HG03558 (cell line): ENCODE data around the gene NRXN2.

ENCODE experiments used
- ATAC-seq: cut with Tn5 transposase; IDR thresholded peaks from one replicate; pipeline ENCODE4 v1.9.1; 2021; ENCODE audit warnings: moderate number of reproducible peaks; ENCODE audit not compliant: unreplicated experiment; ENCODE audit errors: extremely low read depth

NRXN2 gene

DNA sequence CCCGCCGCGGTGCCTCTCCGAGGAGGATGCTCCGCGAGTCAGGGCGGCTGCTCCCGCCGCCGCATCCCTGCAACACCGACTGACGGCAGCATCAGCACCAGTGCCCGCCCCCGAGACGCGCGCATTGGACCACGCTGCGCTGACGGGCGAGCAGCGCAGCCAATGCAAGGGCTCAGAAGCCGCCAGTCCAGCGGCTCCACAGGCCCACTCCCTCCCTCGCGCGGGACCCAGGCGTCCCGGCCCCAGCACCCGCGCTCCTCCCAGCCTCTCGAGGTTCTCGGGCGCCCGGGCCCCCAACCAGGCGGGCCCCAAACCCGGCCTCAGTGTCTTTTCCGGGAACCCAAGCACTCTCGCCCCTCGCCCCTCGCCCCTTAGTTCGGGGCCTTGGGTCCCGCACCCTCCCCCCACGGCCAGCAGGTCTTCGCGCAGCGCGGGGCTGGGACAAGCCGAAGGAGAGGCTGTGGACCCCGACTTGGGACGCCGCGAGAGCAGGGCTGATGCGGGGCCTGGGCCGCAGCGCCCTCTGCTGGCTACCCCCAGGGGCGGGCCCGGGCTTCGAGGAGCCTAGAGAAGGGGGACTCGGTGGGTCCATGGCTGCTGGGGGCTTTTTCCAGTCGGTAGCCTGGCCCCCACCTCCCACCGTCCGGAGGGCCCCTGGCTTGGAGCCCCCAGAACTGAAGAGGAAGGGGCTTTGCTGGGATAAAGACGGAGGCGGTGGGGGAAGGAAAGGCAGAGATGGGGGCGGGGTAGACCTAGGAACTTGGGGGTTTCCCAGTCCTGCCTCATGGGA is at the start of gene NRXN2:
NRXN2 (minus strand) TSS at position 81 of the 790 bp plus-strand sequence. CDS start 9,498 bp downstream, outside the sequence.
- ATAC-seq, result no peak

DNA sequence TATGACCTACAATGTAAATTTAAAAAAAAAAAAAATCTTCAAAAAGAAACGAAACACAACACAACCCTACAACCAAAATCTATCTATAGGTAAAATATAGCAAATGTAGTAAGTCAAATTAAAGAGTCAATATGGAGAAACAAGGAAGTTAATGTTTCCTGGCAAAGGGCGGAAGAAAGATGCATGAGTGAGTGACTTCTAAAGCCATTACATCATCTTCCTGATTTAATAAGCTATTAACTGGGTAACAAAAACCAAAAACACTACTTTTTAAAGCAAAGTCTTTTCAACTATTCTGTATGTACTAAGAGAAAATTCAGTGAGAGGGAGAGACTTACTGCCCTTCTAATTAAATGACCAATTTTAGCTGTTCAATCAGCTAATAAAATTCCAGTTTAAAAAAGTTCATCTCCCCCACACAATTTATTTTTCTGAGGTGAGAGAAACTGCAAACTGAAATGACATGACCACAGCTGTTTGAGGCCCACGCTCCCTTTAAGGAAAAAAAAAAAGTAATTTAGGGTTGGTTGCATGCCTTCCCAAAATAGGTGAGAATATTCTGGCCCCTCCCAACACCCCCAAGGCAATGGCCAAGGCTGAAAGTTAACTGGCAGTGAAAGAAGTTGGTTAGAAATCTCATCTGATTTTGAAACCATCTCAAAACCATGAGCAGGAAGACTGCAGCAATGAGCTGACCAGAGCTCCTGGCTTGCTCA is 49.5 kb upstream of the NRXN2 start:
- ATAC-seq, result no peak

DNA sequence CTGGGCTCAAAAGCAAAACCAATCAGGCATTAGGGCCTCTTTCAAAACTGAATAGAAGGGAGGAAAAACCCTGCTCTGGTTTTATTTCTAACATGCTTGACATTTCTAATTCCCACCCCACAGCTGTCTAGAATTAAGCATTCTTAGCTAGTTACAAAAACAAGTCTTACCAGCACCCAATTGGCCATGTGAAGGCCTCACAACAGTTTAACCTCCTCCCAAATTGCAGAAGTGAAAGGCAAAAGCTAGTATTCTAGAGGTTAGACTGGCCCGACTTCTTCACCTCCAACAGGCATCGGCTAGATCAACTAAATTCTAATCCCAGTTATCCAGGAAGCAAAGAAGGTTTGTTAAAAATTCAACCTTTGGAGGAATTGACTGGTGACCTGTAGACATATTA is 48.9 kb upstream of the NRXN2 start:
- no peak for ATAC-seq

DNA sequence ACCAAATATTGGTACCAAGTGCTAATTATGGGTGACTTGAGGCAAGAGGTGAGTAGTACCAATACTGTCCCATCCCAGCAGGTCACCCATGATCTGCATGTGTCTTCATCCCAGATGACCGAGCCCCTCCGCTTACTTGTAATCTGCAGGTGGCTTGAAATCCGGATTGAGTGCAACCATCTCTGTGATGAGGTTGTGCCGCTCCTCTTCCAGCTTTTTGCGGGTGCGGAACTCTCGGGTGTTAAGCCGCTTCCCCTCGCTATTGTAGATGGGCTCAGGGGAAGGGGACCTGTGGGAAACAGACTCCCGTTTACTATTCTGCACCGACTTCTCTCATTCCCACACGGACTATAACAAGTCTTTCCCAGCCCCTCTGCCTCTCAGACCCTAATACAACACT is 47.1 kb upstream of the NRXN2 start:
- no peak for ATAC-seq

- no peak for ATAC-seq
Observed at GRCh38 chr11:64769283-64769682, 46.3 kb upstream of the NRXN2 start.

DNA sequence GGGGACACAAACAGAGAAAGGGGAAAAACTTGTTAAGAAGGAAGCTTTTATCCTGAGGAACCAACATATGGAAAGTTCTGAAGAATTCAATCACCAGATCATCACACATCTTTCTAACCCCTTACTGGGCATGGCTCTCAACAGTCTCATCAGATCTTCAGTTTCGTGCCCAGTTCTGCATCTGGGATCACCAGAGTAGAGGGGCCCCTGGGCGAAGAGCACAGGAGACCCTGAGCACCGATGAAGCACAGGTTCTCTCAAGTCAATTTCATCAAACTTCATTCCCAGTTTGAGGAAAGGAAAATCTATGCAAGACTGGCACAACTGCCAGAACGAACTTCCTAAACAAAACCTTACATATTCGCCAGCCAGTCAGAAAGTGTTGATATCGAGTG is 45.3 kb upstream of the NRXN2 start:
- ATAC-seq, result no peak

GRCh38 chr11:64767344-64768299 is 44.6 kb upstream of the NRXN2 start:
- no peak for ATAC-seq

DNA sequence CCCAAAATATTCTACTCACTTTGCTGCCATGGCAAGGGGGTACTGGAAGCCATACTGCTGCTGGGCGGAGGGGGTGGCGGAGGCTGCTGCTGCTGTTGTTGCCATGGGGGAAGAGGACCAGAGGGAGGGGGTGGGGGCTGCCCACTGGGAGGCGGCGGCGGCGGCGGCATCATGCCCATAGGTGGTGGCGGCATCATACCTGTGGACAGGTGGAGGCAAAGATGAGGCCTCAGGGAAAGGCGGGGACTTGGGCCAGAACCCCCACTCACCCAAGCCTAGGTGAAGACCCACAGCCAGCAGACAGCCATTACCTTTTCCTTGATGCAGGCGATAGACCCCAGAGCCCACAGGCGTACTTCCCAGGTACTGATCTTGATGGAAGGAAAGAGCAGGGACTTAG is 43.9 kb upstream of the NRXN2 start:
- no peak for ATAC-seq

DNA sequence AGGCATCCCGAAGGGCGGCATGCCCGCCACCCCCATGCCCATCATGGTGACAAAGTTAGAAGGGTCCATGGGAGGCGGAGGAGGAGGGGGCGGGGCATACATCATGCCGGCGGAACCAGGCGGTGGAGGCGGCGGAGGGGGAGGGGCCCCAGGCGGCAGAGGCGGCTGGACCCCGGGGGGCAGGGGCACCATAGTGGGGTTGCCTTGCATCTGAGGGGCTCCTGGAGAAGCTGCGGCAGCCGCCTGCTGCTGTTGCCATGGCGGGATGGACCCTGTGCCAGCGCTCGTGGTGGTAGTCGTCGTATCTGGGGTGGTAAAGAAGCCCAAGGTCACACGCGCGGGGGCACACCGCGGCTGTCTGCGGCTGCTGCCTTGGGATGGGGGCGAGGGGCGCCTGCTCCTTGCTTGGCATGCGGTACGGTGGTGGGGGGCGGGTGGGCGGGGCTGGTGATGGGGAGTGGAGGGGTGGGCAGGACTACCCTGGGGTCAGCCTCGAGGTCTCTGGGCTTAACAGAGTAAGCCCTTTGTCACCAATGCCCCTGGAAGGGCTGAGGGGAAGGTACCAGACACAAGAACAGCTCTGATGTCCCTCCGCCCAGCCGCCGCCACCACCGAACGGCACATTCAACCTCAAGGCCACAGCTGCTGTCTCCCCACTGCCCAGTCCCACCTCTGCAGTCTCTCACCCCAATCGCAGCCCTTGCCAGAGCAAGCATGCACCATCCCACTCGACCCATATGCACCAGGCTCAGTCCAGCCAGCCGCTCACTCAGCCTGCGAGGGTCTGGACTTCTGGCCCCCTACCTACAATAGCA is 43.1 kb upstream of the NRXN2 start:
- no peak for ATAC-seq

DNA sequence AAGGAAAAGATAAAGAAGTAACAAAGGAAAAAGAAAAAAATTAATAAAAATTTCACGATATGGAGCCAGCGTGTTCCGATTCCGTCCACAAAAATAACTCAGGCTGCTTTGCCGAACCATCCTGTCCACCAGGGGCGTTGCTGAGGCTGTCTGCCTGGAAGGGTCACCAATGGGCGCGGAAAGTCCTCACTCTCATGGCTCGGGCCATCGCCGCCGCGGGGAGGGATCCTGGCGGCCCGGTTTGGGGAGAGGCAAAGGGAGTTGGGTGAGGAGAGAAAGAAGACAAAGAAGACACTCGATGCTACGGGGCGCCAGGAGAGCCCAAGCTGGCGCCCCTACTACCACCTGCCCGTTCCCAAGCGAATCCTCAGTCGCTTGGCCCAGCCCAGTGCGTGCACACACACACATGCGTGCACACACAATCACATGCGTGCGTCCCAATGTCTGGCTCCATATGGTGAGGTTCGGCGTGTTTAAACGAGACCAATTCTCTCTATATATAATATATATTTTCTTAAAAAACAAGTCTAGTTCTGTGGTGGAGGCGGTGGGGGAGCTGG is 42.4 kb upstream of the NRXN2 start:
- ATAC-seq, result no peak

DNA sequence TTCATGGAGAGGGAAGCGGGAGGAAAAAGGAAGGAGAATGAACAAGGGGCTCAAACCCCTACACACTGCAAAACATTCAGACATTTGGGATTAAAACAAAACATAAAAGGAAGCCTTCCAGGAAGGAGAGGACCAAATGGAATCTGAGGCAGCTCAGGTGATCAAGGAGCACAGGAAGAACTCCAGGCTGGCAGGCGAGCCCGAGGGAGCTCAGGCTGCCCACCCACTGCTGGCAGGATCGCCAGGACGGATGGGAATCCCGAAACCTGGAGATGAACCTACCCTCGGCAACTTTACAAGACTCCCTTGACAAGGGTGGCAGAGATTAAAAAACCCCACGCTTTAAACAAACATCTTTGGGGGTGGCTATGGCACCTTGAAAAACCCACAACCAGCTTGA is 41.8 kb upstream of the NRXN2 start:
- no peak for ATAC-seq

- ATAC-seq, result no peak
Observed at GRCh38 chr11:64764040-64764611, 41.1 kb upstream of the NRXN2 start.

- ATAC-seq, result no peak
Observed at GRCh38 chr11:64763526-64764039, 40.6 kb upstream of the NRXN2 start.

GRCh38 chr11:64762674-64763525 is 39.9 kb upstream of the NRXN2 start:
- no peak for ATAC-seq

DNA sequence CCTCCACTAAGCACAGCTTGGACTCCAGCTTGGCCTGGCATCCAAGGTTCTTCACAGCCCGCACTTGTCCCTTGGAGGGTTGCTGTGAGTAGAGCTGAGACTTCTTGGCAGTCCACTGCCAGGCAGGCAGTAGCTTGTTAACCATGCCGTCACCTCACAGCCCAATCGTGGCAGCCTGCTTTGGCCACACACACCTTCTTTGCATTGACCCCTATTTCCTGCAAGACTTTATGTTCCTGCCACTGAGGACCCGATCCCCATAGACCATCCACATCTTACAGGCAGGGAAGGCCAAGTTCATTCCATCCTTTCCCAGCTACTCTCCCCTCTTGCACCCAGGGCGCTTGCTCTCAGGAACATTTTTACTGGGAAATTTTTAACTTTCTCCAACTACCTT is 39.3 kb upstream of the NRXN2 start:
- ATAC-seq, result no peak

DNA sequence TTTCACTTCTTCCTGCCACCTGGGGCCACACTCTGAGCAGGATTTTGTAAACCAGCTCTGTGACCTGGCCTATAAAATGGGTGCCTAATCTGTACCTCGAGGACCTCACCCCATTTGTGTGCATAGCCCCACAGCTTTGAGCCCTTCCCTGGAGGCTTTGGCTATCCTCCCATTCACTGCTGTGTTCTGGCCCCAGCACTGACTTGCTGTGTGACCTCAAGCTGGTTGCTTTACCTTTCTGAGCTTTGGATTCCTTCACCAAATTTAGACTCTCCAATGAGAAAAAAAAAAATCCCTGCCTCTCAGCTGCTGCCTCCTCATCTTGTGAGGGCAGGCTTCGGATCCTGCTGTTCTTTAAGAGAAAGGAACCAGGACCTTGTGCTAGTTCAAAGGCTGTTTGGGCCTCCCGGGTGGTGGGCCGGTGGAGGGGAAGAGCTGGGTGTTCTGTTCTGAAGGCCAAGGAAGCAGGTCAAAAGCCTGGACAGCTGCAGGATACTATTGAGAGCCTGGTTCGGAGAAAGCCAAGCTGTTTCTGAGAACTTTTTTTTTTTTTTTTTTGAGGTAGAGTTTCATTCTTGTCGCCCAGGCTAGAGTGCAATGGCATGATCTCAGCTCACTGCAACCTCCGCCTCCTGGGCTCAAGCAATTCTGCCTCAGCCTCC is 37.9 kb upstream of the NRXN2 start:
- no peak for ATAC-seq
